Type B pancreatic cell (in vitro differentiated cells): Measurements from ENCODE around the gene ZNF771. TPM values are rescaled to one million over a fixed set of nuclear protein-coding genes. Genes with fewer than 3 reads are reported as not detected.

ENCODE experiments used
- DNase-seq: peaks from one replicate; pipeline ENCODE4 v3.0.0; 2021; ENCODE audit warnings: mixed read lengths; ENCODE audit not compliant: unreplicated experiment; ENCODE audit errors: extremely low spot score
- H3K27ac Mint-ChIP-seq: 2 replicates; pipeline ENCODE4 v1.8.0; 2021; ENCODE audit warnings: mild to moderate bottlenecking, mixed read lengths
- H3K27me3 Mint-ChIP-seq: 2 replicates; pipeline ENCODE4 v1.8.0; 2021; ENCODE audit warnings: mixed read lengths
- H3K36me3 Mint-ChIP-seq: 2 replicates; pipeline ENCODE4 v1.8.0; 2021; ENCODE audit warnings: mixed read lengths
- H3K4me1 Mint-ChIP-seq: one replicate; pipeline ENCODE4 v1.8.0; 2021; ENCODE audit warnings: mixed read lengths; ENCODE audit not compliant: unreplicated experiment
- H3K4me3 Mint-ChIP-seq: 2 replicates; pipeline ENCODE4 v1.8.0; 2021; ENCODE audit warnings: mild to moderate bottlenecking, mixed read lengths
- H3K9me3 Mint-ChIP-seq: 2 replicates; pipeline ENCODE4 v1.8.0; 2021; ENCODE audit warnings: mixed read lengths
- CTCF ChIP-seq: fragments of 200-600 bp; sonication (generic); conservative IDR thresholded peaks from 2 replicates; pipeline ENCODE4 v1.5.0; 2021; ENCODE audit warnings: antibody characterized with exemption, mild to moderate bottlenecking
- total RNA-seq: library from RNA; stranded (reverse); gene quantifications from 2 replicates; pipeline ENCODE4 v1.2.1, GENCODE V29; 2021; ENCODE audit warnings: low replicate concordance

Gene ZNF771
- total RNA-seq, 1 donor from 2014 or later, result 15.5 TPM

- DNase-seq, result no peak
- peaks cover 3% of the 10 kb centered on the region for H3K36me3 Mint-ChIP-seq
Observed at GRCh38 chr16:30377050-30377811, 30.2 kb upstream of the ZNF771 start.

GRCh38 chr16:30377812-30378235 lies 29.6 kb upstream of the ZNF771 start:
- H3K4me3 Mint-ChIP-seq, result peak overlapping the region; percentile 98
- DNase-seq, result peak; percentile 91
- H3K27ac Mint-ChIP-seq, result peak overlapping the region; percentile 100
- H3K4me1 Mint-ChIP-seq, result peaks cover 17% of the 10 kb centered on the region
- TF ChIP-seq CTCF, result no peak
- no peaks in the 10 kb centered on the region for H3K9me3 Mint-ChIP-seq
- no peaks in the 10 kb centered on the region for H3K27me3 Mint-ChIP-seq
- H3K36me3 Mint-ChIP-seq, result peaks cover 3% of the 10 kb centered on the region

More at GRCh38 chr16:30377050-30377811, 30.2 kb upstream of the ZNF771 start:
- peak overlapping the region; percentile 98 for H3K4me3 Mint-ChIP-seq
- no peaks in the 10 kb centered on the region for H3K9me3 Mint-ChIP-seq
- H3K4me1 Mint-ChIP-seq, result peaks cover 17% of the 10 kb centered on the region
- no peaks in the 10 kb centered on the region for H3K27me3 Mint-ChIP-seq
- H3K27ac Mint-ChIP-seq, result peak overlapping the region; percentile 100
- no peak for TF ChIP-seq CTCF

GRCh38 chr16:30378236-30379157 lies 28.9 kb upstream of the ZNF771 start:
- H3K4me3 Mint-ChIP-seq, result peak overlapping the region; percentile 98
- H3K27me3 Mint-ChIP-seq, result no peaks in the 10 kb centered on the region
- TF ChIP-seq CTCF, result peak; percentile 27
- DNase-seq, result peak; percentile 100
- peak overlapping the region; percentile 100 for H3K27ac Mint-ChIP-seq
- peaks cover 3% of the 10 kb centered on the region for H3K36me3 Mint-ChIP-seq
- no peaks in the 10 kb centered on the region for H3K9me3 Mint-ChIP-seq
- peaks cover 17% of the 10 kb centered on the region for H3K4me1 Mint-ChIP-seq

GRCh38 chr16:30379158-30379783 lies 28.1 kb upstream of the ZNF771 start:
- H3K27me3 Mint-ChIP-seq, result no peaks in the 10 kb centered on the region
- H3K9me3 Mint-ChIP-seq, result no peaks in the 10 kb centered on the region
- peaks cover 3% of the 10 kb centered on the region for H3K36me3 Mint-ChIP-seq
- TF ChIP-seq CTCF, result no peak
- peak overlapping the region; percentile 98 for H3K4me3 Mint-ChIP-seq
- DNase-seq, result no peak
- peaks cover 17% of the 10 kb centered on the region for H3K4me1 Mint-ChIP-seq
- H3K27ac Mint-ChIP-seq, result peak overlapping the region; percentile 100

GRCh38 chr16:30380072-30380802 lies 27.2 kb upstream of the ZNF771 start:
- no peak for DNase-seq
- Mint-ChIP-seq H3K27ac (peak overlapping the region; percentile 41), H3K4me1 (peaks cover 17% of the 10 kb centered on the region), H3K36me3 (peaks cover 3% of the 10 kb centered on the region), H3K27me3 (no peaks in the 10 kb centered on the region), H3K9me3 (no peaks in the 10 kb centered on the region), H3K4me3 (peak overlapping the region; percentile 98)
- TF ChIP-seq CTCF, result no peak
